Measurements from ENCODE around the gene RALGDS. TPM values are rescaled to one million over a fixed set of nuclear protein-coding genes. Genes with fewer than 3 reads are reported as not detected.

The RALGDS gene
- total and polyA plus RNA-seq, 9 of the 15 experiments (the other 6 are each of a cell fraction or from before 2014, with no cell fraction given) = 0.75 to 43.3 (median 27.1) TPM

DNA sequence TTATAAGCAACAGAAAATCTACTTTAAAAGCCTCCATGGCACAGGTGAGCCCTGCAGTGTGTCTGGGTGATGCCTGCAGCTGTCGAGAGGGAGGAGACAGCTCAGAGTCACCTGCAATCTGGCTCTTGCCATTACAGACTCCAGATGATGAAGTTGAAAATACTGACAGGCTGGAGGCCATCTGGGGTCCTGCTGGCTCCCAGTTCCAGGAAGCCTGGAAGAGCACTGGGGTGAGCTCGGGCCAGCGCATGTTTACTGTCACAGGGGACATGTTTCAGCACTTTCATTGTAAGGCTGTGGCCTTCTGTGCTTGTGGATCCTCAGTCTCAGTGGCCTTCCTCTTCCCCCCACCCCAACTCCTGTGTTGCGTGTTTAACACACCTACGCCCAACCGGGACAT lies 30.9 kb downstream of the RALGDS start:
- Histone ChIP-seq H2AFZ (ENCODE audit: low read depth, low read length) (no peak overlapping the region), H3K27ac (ENCODE audit: extremely low read depth, low read depth, low read length) (no peak overlapping the region), H3K4me1 (replicated peaks in 1 of 2; ENCODE audit: control insufficient read depth in 2 of 2, insufficient read depth in 2 of 2, low read length in 2 of 2) (no peaks in the 10 kb centered on the region; a peak in 1 of 5 replicates), H3K4me2 (ENCODE audit: insufficient read depth, low read length) (no peak overlapping the region), H3K36me3 (ENCODE audit: control insufficient read depth, insufficient read depth, low read length) (no peaks in the 10 kb centered on the region), H3K4me3 (no peak overlapping the region), H3K9me3 (replicated peaks; ENCODE audit: control insufficient read depth, insufficient read depth, low read depth, low read length) (no peaks in the 10 kb centered on the region), H3K9me1 (ENCODE audit: control insufficient read depth, insufficient read depth, low read length) (no peaks in the 10 kb centered on the region), H3K79me2 (ENCODE audit: control insufficient read depth, insufficient read depth, low read length) (no peaks in the 10 kb centered on the region), H3K27me3 (ENCODE audit: control insufficient read depth in 2 of 2, insufficient read depth in 2 of 2, low read length in 2 of 2) (no peaks in the 10 kb centered on the region), H3K9ac (ENCODE audit: insufficient read depth in 1 of 2, low read depth in 2 of 2, low read length in 2 of 2) (no peak overlapping the region; a peak in 1 of 4 replicates), H4K20me1 (replicated peaks; ENCODE audit: control insufficient read depth, insufficient read depth, low read length) (no peaks in the 10 kb centered on the region)
- DNase-seq (ENCODE audit: extremely low read depth in 1 of 4, low spot score in 3 of 4) = no peak
- BruUV-seq (replicated peaks) = no TSS peak
- TF ChIP-seq ARID2 (IDR thresholded peaks at IDR 0.05) (no peak), HDAC6 (IDR thresholded peaks at IDR 0.05; ENCODE audit: low read depth, low read length) (no peak), HEY1 (CRISPR knock-in tag; IDR thresholded peaks at IDR 0.05; ENCODE audit: borderline replicate concordance) (no peak), NCOA1 (IDR thresholded peaks at IDR 0.05; ENCODE audit: low read depth) (no peak), ZNF583 (CRISPR knock-in tag; IDR thresholded peaks at IDR 0.05) (no peak), ZNF695 (CRISPR knock-in tag; IDR thresholded peaks at IDR 0.05) (no peak), HNRNPUL1 (IDR thresholded peaks at IDR 0.05; ENCODE audit: low read length) (no peak), SMC3 (conservative IDR thresholded peaks at IDR 0.05; ENCODE audit: insufficient read depth, low read depth, low read length) (no peak), ZNF133 (CRISPR knock-in tag; IDR thresholded peaks at IDR 0.05) (no peak), MTF1 (CRISPR knock-in tag; IDR thresholded peaks at IDR 0.05; ENCODE audit: borderline replicate concordance) (no peak), ZSCAN29 (IDR thresholded peaks at IDR 0.05) (no peak), VEZF1 (CRISPR knock-in tag; IDR thresholded peaks at IDR 0.05) (no peak), ZNF121 (CRISPR knock-in tag; conservative IDR thresholded peaks at IDR 0.05) (no peak), MXI1 (IDR thresholded peaks at IDR 0.05; ENCODE audit: low read depth, low read length) (no peak)
- TF ChIP-seq, protein P1, sequence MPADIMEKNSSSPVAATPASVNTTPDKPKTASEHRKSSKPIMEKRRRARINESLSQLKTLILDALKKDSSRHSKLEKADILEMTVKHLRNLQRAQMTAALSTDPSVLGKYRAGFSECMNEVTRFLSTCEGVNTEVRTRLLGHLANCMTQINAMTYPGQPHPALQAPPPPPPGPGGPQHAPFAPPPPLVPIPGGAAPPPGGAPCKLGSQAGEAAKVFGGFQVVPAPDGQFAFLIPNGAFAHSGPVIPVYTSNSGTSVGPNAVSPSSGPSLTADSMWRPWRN (IDR thresholded peaks at IDR 0.05; ENCODE audit: low read depth) = no peak
- CTCF ChIA-PET (ENCODE audit: low intra/inter-chr PET ratio) = no interaction called here
- FAIRE-seq = no peak
- POLR2A ChIA-PET = interaction anchor here (0.7 to 1.4 kb wide), 3 partner anchors 33 to 73 kb away, joined by 3 to 5 read pairs (median 4); partner anchors contain the start of gene GBGT1
- in situ Hi-C loops (cut with MboI) = no loop called here
- no peak for ATAC-seq
- intact Hi-C loops (cut with micrococcal nuclease) = no loop called here
- 27% methylated on average over 6 of the region's 6 CpGs for WGBS (ENCODE audit: insufficient coverage, low coverage, missing lambda C conversion rate)
